ENCODE measurements around the gene GALP. TPM values are rescaled to one million over a fixed set of nuclear protein-coding genes. Genes with fewer than 3 reads are reported as not detected.

The GALP gene
- total RNA-seq, 4 donors from 2014 or later = not detected

GRCh38 chr19:56133858-56134653 lies 41.8 kb upstream of the GALP start:
- TF ChIP-seq CTCF (IDR thresholded peaks at IDR 0.05) = no peak
- no peak for TF ChIP-seq POLR2A (IDR thresholded peaks at IDR 0.05)
- Histone ChIP-seq H3K36me3 (no peaks in the 10 kb centered on the region), H3K27ac (no peak overlapping the region), H3K4me3 (no peak overlapping the region), H3K4me1 (no peaks in the 10 kb centered on the region), H3K9me3 (no peaks in the 10 kb centered on the region), H3K27me3 (no peaks in the 10 kb centered on the region)
- intact Hi-C loops (cut with DNase I; ENCODE audit: low total_unique reads) = no loop called here
- DNase-seq = no peak

- H3K27me3 ChIP-seq = no peaks in the 10 kb centered on the region
- no peaks in the 10 kb centered on the region for H3K9me3 ChIP-seq
- TF ChIP-seq CTCF (IDR thresholded peaks at IDR 0.05) = no peak
- TF ChIP-seq POLR2A (IDR thresholded peaks at IDR 0.05) = no peak
- H3K27ac ChIP-seq = no peak overlapping the region
- no peaks in the 10 kb centered on the region for H3K36me3 ChIP-seq
- H3K4me3 ChIP-seq = no peak overlapping the region
- H3K4me1 ChIP-seq = no peaks in the 10 kb centered on the region
- no peak for DNase-seq
- intact Hi-C loops (cut with DNase I; ENCODE audit: low total_unique reads) = no loop called here
Observed at GRCh38 chr19:56134654-56134921, 41.2 kb upstream of the GALP start.

- Histone ChIP-seq H3K4me1 (no peaks in the 10 kb centered on the region), H3K27ac (no peak overlapping the region), H3K9me3 (no peaks in the 10 kb centered on the region), H3K36me3 (no peaks in the 10 kb centered on the region), H3K4me3 (no peak overlapping the region), H3K27me3 (no peaks in the 10 kb centered on the region)
- intact Hi-C loops (cut with DNase I; ENCODE audit: low total_unique reads) = no loop called here
- TF ChIP-seq POLR2A (IDR thresholded peaks at IDR 0.05) = no peak
- no peak for TF ChIP-seq CTCF (IDR thresholded peaks at IDR 0.05)
- DNase-seq = no peak
Observed at GRCh38 chr19:56136362-56136761, 39.4 kb upstream of the GALP start.

GRCh38 chr19:56137405-56137804 lies 38.4 kb upstream of the GALP start:
- DNase-seq = no peak
- Histone ChIP-seq H3K27ac (no peak overlapping the region), H3K4me1 (no peaks in the 10 kb centered on the region), H3K27me3 (no peaks in the 10 kb centered on the region), H3K9me3 (no peaks in the 10 kb centered on the region), H3K4me3 (no peak overlapping the region), H3K36me3 (no peaks in the 10 kb centered on the region)
- TF ChIP-seq CTCF (IDR thresholded peaks at IDR 0.05) (no peak), POLR2A (IDR thresholded peaks at IDR 0.05) (no peak)
- intact Hi-C loops (cut with DNase I; ENCODE audit: low total_unique reads) = no loop called here

- intact Hi-C loops (cut with DNase I; ENCODE audit: low total_unique reads) = no loop called here
- H3K36me3 ChIP-seq = no peaks in the 10 kb centered on the region
- no peak overlapping the region for H3K27ac ChIP-seq
- H3K4me3 ChIP-seq = no peak overlapping the region
- TF ChIP-seq CTCF (IDR thresholded peaks at IDR 0.05) (no peak), POLR2A (IDR thresholded peaks at IDR 0.05) (no peak)
- no peak for DNase-seq
- no peaks in the 10 kb centered on the region for H3K9me3 ChIP-seq
- H3K27me3 ChIP-seq = no peaks in the 10 kb centered on the region
- H3K4me1 ChIP-seq = no peaks in the 10 kb centered on the region
Observed at GRCh38 chr19:56138069-56138468, 37.7 kb upstream of the GALP start.

All from uterus (tissue), 4 donors.